Fibroblast of skin of abdomen (primary cell): ENCODE data around the gene TRMU.

Source experiments
- DNase-seq: peaks from one replicate; pipeline ENCODE4 v3.0.0-alpha.2; 2013

The TRMU gene

GRCh38 chr22:46371623-46372226 lies 36.2 kb downstream of the TRMU start:
- no peak for DNase-seq

- no peak for DNase-seq
Measured at GRCh38 chr22:46372686-46373085, 37.2 kb downstream of the TRMU start.

GRCh38 chr22:46373159-46373558 lies 37.6 kb downstream of the TRMU start:
- DNase-seq, result no peak

GRCh38 chr22:46373921-46374662 lies 38.6 kb downstream of the TRMU start:
- DNase-seq, result no peak

GRCh38 chr22:46374663-46375474 lies 39.4 kb downstream of the TRMU start:
- DNase-seq, result no peak

GRCh38 chr22:46376111-46376510 lies 40.6 kb downstream of the TRMU start:
- DNase-seq, result no peak

- DNase-seq, result no peak
Measured at GRCh38 chr22:46376908-46377524, 41.5 kb downstream of the TRMU start.

GRCh38 chr22:46377525-46378425 lies 42.3 kb downstream of the TRMU start:
- DNase-seq, result no peak

- DNase-seq, result no peak
Measured at GRCh38 chr22:46378426-46379065, 43.0 kb downstream of the TRMU start.

- DNase-seq, result no peak
Measured at GRCh38 chr22:46379066-46379930, 43.8 kb downstream of the TRMU start.

GRCh38 chr22:46380069-46380468 lies 44.6 kb downstream of the TRMU start:
- DNase-seq, result no peak

GRCh38 chr22:46380581-46380980 lies 45.1 kb downstream of the TRMU start:
- DNase-seq, result no peak

- DNase-seq, result no peak
Measured at GRCh38 chr22:46381142-46381541, 45.6 kb downstream of the TRMU start.

GRCh38 chr22:46381731-46382130 lies 46.2 kb downstream of the TRMU start:
- DNase-seq, result no peak

GRCh38 chr22:46382524-46382923 lies 47.0 kb downstream of the TRMU start:
- no peak for DNase-seq

GRCh38 chr22:46386312-46386711 lies 50.8 kb downstream of the TRMU start:
- DNase-seq, result no peak

- no peak for DNase-seq
Measured at GRCh38 chr22:46387748-46388147, 52.2 kb downstream of the TRMU start.

GRCh38 chr22:46388647-46389046 lies 53.1 kb downstream of the TRMU start:
- DNase-seq, result no peak

GRCh38 chr22:46389081-46389480 lies 53.6 kb downstream of the TRMU start:
- no peak for DNase-seq

GRCh38 chr22:46390105-46390651 lies 54.7 kb downstream of the TRMU start:
- DNase-seq, result no peak
